ENCODE measurements around the gene LRRTM3.

Gene LRRTM3

GRCh38 chr10:67127441-67127840 is 201.6 kb downstream of the LRRTM3 start (continued):
- TF ChIP-seq, protein P1, sequence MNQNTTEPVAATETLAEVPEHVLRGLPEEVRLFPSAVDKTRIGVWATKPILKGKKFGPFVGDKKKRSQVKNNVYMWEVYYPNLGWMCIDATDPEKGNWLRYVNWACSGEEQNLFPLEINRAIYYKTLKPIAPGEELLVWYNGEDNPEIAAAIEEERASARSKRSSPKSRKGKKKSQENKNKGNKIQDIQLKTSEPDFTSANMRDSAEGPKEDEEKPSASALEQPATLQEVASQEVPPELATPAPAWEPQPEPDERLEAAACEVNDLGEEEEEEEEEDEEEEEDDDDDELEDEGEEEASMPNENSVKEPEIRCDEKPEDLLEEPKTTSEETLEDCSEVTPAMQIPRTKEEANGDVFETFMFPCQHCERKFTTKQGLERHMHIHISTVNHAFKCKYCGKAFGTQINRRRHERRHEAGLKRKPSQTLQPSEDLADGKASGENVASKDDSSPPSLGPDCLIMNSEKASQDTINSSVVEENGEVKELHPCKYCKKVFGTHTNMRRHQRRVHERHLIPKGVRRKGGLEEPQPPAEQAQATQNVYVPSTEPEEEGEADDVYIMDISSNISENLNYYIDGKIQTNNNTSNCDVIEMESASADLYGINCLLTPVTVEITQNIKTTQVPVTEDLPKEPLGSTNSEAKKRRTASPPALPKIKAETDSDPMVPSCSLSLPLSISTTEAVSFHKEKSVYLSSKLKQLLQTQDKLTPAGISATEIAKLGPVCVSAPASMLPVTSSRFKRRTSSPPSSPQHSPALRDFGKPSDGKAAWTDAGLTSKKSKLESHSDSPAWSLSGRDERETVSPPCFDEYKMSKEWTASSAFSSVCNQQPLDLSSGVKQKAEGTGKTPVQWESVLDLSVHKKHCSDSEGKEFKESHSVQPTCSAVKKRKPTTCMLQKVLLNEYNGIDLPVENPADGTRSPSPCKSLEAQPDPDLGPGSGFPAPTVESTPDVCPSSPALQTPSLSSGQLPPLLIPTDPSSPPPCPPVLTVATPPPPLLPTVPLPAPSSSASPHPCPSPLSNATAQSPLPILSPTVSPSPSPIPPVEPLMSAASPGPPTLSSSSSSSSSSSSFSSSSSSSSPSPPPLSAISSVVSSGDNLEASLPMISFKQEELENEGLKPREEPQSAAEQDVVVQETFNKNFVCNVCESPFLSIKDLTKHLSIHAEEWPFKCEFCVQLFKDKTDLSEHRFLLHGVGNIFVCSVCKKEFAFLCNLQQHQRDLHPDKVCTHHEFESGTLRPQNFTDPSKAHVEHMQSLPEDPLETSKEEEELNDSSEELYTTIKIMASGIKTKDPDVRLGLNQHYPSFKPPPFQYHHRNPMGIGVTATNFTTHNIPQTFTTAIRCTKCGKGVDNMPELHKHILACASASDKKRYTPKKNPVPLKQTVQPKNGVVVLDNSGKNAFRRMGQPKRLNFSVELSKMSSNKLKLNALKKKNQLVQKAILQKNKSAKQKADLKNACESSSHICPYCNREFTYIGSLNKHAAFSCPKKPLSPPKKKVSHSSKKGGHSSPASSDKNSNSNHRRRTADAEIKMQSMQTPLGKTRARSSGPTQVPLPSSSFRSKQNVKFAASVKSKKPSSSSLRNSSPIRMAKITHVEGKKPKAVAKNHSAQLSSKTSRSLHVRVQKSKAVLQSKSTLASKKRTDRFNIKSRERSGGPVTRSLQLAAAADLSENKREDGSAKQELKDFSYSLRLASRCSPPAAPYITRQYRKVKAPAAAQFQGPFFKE (tag by site-specific recombination; IDR thresholded peaks at IDR 0.05; ENCODE audit: borderline replicate concordance) = no peak

DNA sequence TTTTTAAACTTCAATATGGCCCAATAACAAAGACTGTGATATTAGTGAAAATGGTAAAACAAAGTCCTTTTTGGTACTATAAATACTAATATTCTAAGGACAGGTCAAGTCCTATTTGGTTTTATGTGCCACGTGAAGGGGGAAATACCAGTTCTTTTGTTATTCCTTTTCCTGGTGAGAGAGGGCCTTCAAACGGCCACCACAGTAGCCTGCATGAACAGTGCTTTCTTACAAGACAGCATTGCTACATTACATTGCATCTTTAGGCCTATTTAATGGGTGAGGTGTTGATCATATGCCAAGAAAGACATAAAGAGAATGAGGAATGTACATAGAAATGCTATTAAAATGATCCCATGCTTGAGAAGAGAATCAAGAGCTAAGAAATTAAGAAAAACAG is 214.8 kb downstream of the LRRTM3 start:
- no peak overlapping the region for H3K4me3 ChIP-seq (ENCODE audit: low read depth, low read length)
- no peaks in the 10 kb centered on the region for H3K9me3 ChIP-seq (ENCODE audit: control insufficient read depth, insufficient read depth, low read depth, low read length)
- no peaks in the 10 kb centered on the region for H3K4me1 ChIP-seq (ENCODE audit: control insufficient read depth, insufficient read depth, low read length)
- TF ChIP-seq GLI2 (tag by site-specific recombination; IDR thresholded peaks at IDR 0.05; ENCODE audit: borderline replicate concordance, low read depth) (no peak), ZNF510 (tag by site-specific recombination; IDR thresholded peaks at IDR 0.05; ENCODE audit: insufficient replicate concordance) (no peak), FEZF1 (tag by site-specific recombination; IDR thresholded peaks at IDR 0.05) (no peak), ZSCAN16 (tag by site-specific recombination; IDR thresholded peaks at IDR 0.05) (no peak), WT1 (tag by site-specific recombination; IDR thresholded peaks at IDR 0.05) (no peak)
- TF ChIP-seq, protein P2, sequence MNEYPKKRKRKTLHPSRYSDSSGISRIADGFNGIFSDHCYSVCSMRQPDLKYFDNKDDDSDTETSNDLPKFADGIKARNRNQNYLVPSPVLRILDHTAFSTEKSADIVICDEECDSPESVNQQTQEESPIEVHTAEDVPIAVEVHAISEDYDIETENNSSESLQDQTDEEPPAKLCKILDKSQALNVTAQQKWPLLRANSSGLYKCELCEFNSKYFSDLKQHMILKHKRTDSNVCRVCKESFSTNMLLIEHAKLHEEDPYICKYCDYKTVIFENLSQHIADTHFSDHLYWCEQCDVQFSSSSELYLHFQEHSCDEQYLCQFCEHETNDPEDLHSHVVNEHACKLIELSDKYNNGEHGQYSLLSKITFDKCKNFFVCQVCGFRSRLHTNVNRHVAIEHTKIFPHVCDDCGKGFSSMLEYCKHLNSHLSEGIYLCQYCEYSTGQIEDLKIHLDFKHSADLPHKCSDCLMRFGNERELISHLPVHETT (tag by site-specific recombination; IDR thresholded peaks at IDR 0.05) = no peak
- no peaks in the 10 kb centered on the region for H3K36me3 ChIP-seq (ENCODE audit: control insufficient read depth in 2 of 2, insufficient read depth in 1 of 2, low read length in 2 of 2)
- CTCF ChIA-PET = interaction anchor here (0.7 kb wide), 1 partner anchor 8 kb away, joined by 3 read pairs; no protein-coding TSS in a partner anchor
- POLR2A ChIA-PET = no interaction called here
- H3K27ac ChIP-seq (ENCODE audit: extremely low read depth, low read depth, low read length) = no peak overlapping the region

DNA sequence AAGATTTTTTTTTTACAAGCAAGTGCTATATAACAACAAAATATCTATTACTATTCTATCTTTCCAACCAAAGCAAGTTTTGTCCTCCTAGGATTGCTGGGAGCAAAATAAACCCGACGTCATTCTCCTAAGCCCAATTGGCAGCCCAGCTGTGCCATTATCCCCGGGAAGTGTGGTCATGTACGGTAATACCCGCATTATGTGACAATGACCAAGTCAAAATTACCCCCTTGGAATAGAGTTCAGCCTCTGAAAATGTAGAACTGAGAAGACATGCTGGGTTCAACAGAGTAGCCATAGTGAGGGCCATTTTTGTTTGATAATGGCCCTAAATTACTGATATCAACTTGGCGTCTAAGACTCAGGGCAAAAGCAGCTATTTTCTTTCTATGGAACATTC is 215.5 kb downstream of the LRRTM3 start:
- ChIA-PET CTCF (interaction anchor here (0.6 to 0.7 kb wide), 3 partner anchors 7 to 207 kb away, joined by 3 read pairs; no protein-coding TSS in a partner anchor), POLR2A (no interaction called here)
- H3K9me3 ChIP-seq (ENCODE audit: control insufficient read depth, insufficient read depth, low read depth, low read length) = no peaks in the 10 kb centered on the region

GRCh38 chr10:67144530-67144929 is 218.7 kb downstream of the LRRTM3 start:
- Histone ChIP-seq H3K27ac (ENCODE audit: extremely low read depth, low read depth, low read length) (no peak overlapping the region), H3K4me3 (ENCODE audit: low read depth, low read length) (no peak overlapping the region), H3K9me3 (ENCODE audit: control insufficient read depth, insufficient read depth, low read depth, low read length) (no peaks in the 10 kb centered on the region), H3K36me3 (ENCODE audit: control insufficient read depth in 2 of 2, insufficient read depth in 1 of 2, low read length in 2 of 2) (no peaks in the 10 kb centered on the region), H3K4me1 (ENCODE audit: control insufficient read depth, insufficient read depth, low read length) (no peaks in the 10 kb centered on the region)
- CTCF ChIA-PET = no interaction called here
- POLR2A ChIA-PET = no interaction called here
- TF ChIP-seq ZBTB20 (tag by site-specific recombination; IDR thresholded peaks at IDR 0.05) (no peak), PRDM1 (tag by site-specific recombination; IDR thresholded peaks at IDR 0.05) (no peak), ZNF426 (tag by site-specific recombination; IDR thresholded peaks at IDR 0.05) (no peak), ZNF266 (tag by site-specific recombination; IDR thresholded peaks at IDR 0.05; ENCODE audit: low read depth) (no peak), ZNF175 (tag by site-specific recombination; IDR thresholded peaks at IDR 0.05) (no peak), ZFP41 (tag by site-specific recombination; IDR thresholded peaks at IDR 0.05; ENCODE audit: borderline replicate concordance) (no peak), TCF7L2 (IDR thresholded peaks at IDR 0.05; ENCODE audit: borderline replicate concordance, low read depth, low read length) (no peak), KLF9 (tag by site-specific recombination; IDR thresholded peaks at IDR 0.05; ENCODE audit: low read depth) (no peak), ZNF768 (tag by site-specific recombination; IDR thresholded peaks at IDR 0.05) (no peak), ZBTB21 (tag by site-specific recombination; IDR thresholded peaks at IDR 0.05) (no peak), ZNF292 (tag by site-specific recombination; IDR thresholded peaks at IDR 0.05; ENCODE audit: borderline replicate concordance, low read depth) (no peak), ZNF391 (tag by site-specific recombination; IDR thresholded peaks at IDR 0.05; ENCODE audit: borderline replicate concordance, low read depth) (no peak), ZBTB8A (tag by site-specific recombination; IDR thresholded peaks at IDR 0.05) (no peak)
- TF ChIP-seq, protein P3, sequence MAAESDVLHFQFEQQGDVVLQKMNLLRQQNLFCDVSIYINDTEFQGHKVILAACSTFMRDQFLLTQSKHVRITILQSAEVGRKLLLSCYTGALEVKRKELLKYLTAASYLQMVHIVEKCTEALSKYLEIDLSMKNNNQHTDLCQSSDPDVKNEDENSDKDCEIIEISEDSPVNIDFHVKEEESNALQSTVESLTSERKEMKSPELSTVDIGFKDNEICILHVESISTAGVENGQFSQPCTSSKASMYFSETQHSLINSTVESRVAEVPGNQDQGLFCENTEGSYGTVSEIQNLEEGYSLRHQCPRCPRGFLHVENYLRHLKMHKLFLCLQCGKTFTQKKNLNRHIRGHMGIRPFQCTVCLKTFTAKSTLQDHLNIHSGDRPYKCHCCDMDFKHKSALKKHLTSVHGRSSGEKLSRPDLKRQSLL (tag by site-specific recombination; IDR thresholded peaks at IDR 0.05) = no peak

More for the DNA sequence above, 215.5 kb downstream of the LRRTM3 start:
- H3K4me1 ChIP-seq (ENCODE audit: control insufficient read depth, insufficient read depth, low read length) = no peaks in the 10 kb centered on the region
- TF ChIP-seq GLIS2 (tag by site-specific recombination; IDR thresholded peaks at IDR 0.05) = no peak
- no peak for TF ChIP-seq ZNF202 (tag by site-specific recombination; IDR thresholded peaks at IDR 0.05; ENCODE audit: borderline replicate concordance)
- no peak for TF ChIP-seq ZNF302 (tag by site-specific recombination; IDR thresholded peaks at IDR 0.05; ENCODE audit: low read depth)
- TF ChIP-seq OSR2 (tag by site-specific recombination; IDR thresholded peaks at IDR 0.05) = no peak
- TF ChIP-seq TRIM28 (IDR thresholded peaks at IDR 0.05; ENCODE audit: borderline replicate concordance, low read length) = no peak
- no peak for TF ChIP-seq ZNF623 (tag by site-specific recombination; IDR thresholded peaks at IDR 0.05)
- H3K27ac ChIP-seq (ENCODE audit: extremely low read depth, low read depth, low read length) = no peak overlapping the region
- no peaks in the 10 kb centered on the region for H3K36me3 ChIP-seq (ENCODE audit: control insufficient read depth in 2 of 2, insufficient read depth in 1 of 2, low read length in 2 of 2)
- H3K4me3 ChIP-seq (ENCODE audit: low read depth, low read length) = no peak overlapping the region

Measured in HEK293 (cell line).